ENCODE results near the gene TMEM42. TPM values are rescaled to one million over a fixed set of nuclear protein-coding genes. Genes with fewer than 3 reads are reported as not detected.

Gene TMEM42
- total RNA-seq = 9.0 and 11.6 TPM in 2 replicates

DNA sequence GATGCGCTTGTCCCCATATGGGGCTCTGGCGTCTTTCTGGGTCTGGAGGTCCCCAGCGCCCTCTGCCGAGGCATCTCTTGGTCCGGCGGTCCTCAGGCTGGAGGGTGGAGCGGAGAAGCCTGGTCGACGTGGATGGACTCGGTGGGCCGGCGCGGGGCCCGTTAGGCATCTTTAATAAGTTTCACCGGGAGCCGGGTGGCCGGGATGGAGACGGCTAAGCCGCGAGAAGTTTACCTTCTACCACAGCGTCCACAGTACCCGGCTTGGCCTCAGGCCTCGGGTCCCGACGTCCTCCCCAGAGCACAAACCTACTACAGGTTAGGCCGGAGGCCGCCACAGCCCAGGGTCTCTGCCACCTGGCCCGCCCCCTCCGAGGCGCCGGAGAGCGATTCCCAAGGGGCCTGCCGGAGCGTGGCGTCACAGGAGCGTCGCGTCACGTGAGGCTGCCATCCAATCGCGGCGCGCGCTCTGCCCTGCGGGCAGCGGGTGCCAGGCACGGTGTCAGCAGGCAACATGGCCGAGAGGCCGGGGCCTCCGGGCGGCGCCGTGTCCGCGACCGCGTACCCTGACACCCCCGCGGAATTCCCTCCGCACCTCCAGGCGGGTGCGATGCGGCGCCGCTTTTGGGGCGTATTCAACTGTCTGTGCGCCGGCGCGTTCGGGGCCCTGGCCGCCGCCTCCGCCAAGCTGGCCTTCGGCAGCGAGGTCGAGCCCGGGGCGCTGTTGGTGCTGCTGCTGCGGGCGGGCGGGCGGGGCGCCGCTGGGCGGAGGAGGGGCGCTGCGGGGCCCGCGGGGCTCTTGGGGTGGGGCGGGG is at the start of gene TMEM42:
TSS of gene TMEM42 (plus strand) at position 501 of the 814 bp plus-strand sequence. CDS start at position 514, 13 bp downstream.

GRCh38 chr3:44874308-44874707 is 12.6 kb downstream of the TMEM42 start, which contains the start of gene TGM4:
TSS of gene TGM4 (plus strand) at chr3:44874608. CDS start at chr3:44874679, 71 bp downstream.

Other genes starting within 250 kb of the TMEM42 start
- gene ZNF197, start 236.9 kb upstream of the TMEM42 start, total RNA-seq = 8.9 and 13.7 TPM in 2 replicates
- 12.3 and 15.3 TPM in 2 replicates for gene ZNF35, start 213.2 kb upstream of the TMEM42 start, total RNA-seq
- 3.4 and 4.9 TPM in 2 replicates for gene ZNF502, start 149.3 kb upstream of the TMEM42 start, total RNA-seq
- 4.7 and 7.8 TPM in 2 replicates for gene ZNF501, start 132.3 kb upstream of the TMEM42 start, total RNA-seq
- gene KIAA1143, start 100.3 kb upstream of the TMEM42 start, total RNA-seq = 14.0 and 16.0 TPM in 2 replicates
- gene KIF15, start 100.1 kb upstream of the TMEM42 start, total RNA-seq = 5.6 and 12.7 TPM in 2 replicates
- 0.09 TPM in 2 replicates for gene TGM4, start 12.7 kb downstream of the TMEM42 start, total RNA-seq
- gene ZDHHC3, start 114.3 kb downstream of the TMEM42 start, total RNA-seq = 48.7 and 50.4 TPM in 2 replicates
- 60.0 and 61.7 TPM in 2 replicates for gene EXOSC7, start 114.3 kb downstream of the TMEM42 start, total RNA-seq
- gene CLEC3B, start 164.4 kb downstream of the TMEM42 start, total RNA-seq = 0.72 and 2.6 TPM in 2 replicates

Measured in endothelial cell of coronary artery (primary cell).